GM19240 (cell line): ENCODE measurements around the gene CRAMP1.

ENCODE experiments used
- DNase-seq: peaks from one replicate; pipeline ENCODE4 v3.0.0; 2011; ENCODE audit warnings: low spot score; ENCODE audit not compliant: insufficient read length

Gene CRAMP1

DNA sequence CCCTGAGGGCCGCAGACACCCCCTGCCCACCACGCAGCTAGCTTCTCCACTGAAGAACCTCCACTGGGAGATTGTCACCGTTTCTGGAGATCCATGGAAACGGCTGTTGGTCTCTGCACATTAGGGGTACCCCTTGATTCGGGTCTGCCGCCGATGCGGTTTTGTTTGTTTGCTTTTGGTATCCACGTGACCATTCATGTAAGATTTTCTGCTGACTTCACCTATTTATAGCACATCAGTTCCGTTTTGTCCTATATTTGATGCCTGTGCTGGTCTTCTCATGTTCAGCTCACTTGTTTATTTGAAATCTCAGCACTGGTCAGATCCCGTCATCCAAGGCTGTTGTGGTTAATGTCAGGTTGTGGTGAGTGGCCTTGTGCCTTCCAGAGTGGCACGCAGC lies 21.1 kb downstream of the CRAMP1 start:
- no peak for DNase-seq

DNA sequence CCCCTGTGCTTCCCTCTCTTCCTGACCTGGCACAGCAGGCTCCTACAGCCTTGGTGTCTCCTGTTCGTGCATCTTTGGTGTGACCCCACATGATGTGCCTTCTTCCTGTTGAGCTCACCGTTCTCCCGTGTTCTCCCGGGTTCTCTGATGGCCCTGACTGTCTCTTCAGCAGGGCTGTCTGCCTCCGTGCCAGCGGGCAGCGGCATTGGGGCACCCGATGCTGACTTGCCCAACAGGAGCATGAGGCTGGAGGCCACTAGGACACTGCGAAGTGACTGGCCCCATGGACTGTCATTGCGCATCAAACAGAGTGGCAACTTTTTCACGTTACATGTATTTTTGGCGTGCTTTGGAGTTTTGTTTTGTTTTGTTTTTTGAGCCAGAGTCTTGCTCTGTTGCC lies 22.4 kb downstream of the CRAMP1 start:
- DNase-seq: no peak

DNA sequence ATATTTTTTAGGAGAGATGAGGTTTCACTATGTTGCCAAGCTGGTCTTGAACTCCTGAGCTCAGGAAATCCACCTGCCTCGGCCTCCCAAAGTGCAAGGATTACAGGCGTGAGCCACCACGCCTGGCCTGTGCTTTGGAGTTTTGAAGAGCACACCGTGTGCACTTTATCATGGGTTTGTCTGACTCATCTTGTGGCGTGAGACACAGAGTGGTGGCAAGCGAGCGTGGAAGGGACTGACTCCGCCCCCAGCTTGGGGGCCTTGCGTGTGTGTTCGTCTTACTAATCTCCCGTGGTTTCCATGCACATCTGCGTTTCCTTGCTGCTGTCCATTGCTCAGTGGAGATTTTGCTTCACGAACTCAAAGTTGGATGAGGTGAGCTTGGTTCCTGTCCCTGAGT lies 22.9 kb downstream of the CRAMP1 start:
- DNase-seq: no peak

DNA sequence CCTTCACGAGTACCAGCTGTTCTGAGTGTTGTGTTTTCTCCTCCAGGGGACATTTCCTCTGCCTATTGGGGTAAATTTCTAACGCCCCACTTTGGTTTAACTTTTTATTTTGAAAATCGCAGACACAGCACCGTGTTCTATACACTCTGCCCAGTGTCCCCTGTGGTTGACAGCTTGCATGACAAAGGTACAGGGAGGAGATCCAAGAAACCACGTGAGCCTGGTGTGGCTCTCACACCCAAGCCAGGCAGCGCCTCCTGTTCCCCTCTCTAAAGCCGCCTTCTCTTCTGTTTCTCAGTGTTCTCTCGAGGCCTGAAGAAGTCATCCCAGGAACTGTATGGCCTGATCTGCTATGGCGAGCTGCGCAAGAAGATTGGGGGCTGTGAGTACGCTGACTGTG lies 25.4 kb downstream of the CRAMP1 start:
- DNase-seq: no peak

DNA sequence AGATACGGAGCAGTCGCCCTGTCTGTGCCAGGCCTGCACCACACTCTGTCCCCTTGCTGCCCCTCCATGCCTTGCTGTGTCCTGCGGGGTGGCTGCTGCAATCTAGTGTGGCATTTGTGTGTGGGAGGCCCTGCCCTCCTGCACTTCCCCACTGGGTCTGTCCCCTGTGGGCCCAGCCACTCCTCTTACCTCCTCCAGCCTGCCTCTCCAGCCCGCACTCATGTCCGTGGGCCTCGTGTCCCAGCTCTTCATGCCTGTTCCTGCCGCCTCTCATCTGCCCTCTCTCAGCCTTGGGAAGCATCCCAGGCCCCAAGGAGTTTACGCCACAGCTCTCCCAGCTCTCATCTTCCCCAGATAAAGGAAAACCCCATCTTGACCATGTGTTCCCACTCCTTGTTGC lies 26.6 kb downstream of the CRAMP1 start:
- DNase-seq: no peak

DNA sequence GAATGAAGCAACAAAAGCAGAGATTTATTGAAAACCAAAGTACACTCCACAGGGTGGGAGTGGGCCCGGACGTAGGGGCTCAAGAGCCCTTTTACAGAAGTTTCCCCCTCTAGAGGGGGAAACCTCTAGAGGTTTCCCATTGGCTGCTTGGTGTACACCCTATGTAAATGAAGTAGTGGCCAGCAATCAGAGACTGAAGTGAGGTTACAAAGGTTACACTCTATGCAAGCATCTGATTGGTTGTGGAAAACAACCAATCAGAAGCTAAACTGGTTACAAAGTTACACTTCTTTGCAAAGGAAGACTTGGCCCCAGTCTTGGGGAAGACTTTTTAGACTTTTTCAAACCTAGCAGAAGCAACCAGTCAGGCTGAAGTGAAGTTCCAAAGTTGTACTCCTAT lies 27.1 kb downstream of the CRAMP1 start:
- no peak for DNase-seq

DNA sequence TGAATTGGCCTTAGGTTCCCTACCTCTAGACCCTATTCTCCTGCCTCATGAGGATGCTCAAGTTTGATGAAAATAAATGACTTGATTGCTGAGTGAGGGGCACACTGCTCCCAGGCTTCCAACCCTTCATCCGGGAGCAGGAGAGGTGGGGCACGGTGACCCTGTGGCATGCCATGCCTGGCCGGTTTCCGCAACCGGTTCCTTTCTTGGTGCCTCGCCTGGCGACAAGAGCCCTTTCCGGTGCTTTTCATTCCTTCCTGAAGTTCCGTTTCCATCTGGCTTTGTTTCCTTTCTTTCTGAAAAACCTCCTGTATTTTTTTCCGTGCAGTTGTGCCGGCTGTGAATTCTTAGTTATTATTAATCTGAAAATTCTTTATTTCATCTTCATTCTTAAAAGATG lies 27.7 kb downstream of the CRAMP1 start:
- DNase-seq: no peak

DNA sequence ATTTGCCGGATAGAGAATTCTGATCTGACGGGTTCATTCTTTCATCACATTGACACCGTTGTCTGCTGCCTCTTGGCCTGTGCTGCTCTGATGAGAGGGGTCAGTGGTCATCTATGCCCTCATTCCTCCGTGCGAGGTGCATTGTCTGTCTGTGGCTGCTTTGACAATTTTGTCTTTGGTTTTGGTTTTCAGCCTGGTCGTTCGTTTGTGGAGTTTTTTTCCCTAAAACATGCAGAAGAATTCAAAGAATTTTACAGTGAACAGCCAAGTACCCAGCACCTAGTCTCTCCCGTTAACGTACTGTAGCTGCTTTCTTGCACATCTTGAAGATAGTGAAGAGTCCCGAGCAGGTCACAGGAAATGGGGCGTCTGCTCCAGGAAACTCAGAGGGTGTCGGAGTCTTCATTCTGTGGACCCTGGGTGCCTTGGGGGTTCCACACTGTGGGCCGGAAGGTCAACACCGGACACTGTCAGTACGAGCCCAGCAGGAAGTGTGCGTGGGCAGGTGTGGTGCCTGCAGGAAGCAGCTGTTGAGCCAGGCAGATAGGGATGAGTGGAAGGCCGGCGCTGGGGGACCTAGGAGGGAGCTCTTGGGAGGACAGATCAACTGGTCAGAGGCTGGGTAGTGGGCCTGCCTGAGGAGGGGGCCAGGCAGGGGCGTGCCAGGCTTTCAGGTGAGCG lies 28.2 kb downstream of the CRAMP1 start:
- DNase-seq: no peak

DNA sequence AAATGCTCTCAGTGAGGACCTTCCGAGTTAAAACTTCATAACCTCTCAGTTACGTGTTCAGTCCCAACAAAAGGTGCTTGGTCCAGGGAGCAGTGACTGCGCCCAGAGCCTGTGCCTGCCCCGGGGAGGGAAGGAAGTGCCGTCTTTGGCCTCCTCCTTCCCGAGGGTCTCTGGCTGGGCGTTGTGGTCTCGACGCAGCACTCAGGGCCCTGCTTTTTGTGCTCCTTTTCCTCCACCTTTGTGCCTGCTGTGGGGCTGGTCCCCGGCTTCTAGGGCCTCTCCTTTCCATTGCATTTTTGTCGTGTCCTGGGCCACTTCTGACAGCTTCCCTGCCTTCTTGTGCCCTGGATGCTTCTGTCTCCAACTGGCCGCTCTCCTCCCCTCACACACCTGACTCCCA lies 29.1 kb downstream of the CRAMP1 start:
- DNase-seq: no peak

DNA sequence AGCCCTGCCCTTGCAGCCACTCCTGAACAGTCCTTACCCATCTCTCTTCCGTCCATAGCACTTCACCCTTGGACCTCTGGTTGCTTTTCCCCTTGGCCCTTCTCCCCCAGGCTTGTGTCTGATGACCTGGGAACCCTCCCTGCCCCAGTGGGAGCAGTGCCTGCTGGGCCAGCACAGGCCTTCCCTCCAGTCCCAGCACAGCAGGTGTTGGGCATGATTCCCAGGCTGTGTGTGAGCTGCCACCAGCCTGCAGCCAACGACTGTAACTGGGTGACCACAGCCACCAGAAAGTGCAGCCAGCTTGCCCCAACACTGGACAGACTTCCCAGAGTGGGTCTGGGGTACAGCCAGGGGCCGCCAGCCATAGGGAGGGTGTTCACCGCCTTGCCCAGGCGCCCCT lies 30.0 kb downstream of the CRAMP1 start:
- no peak for DNase-seq

DNA sequence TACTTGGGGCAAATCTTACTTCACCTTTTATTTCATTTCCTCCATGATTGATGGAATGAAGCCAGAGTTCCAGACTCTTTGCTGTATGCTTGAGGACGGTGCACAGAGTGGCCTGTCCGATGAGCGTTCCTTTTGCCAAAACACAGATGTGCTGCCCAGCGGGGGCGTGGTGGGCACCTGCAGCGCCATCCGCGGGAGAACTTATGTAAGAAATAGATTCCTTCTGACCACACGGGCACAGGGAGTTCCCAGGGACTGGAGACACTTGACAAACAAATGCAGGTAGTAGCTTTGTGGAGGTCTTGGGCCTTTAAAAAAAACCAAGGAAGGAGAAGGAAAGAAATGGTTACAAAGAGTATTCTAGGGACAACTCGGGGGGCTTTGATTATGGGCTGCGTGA lies 30.6 kb downstream of the CRAMP1 start:
- no peak for DNase-seq

DNA sequence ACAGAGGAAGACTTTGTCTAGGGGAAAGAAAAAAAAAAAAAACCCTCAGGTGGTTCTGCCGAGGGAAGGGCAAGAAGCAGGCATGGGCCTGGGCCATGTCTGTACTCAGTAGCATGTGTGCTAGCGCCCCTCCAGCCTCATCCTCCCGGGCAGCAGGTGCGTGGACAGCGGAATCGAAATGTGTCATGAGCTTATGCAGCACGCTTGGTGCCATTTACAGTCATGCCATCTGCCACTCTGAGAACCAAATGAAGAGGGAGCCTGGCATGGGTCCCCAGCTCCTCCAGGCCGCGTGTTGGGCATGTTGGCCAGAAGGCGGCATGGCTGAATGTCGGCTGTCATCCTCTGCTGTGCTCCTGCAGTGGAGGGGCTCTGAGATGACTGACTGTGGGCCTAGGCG lies 31.4 kb downstream of the CRAMP1 start:
- no peak for DNase-seq

DNA sequence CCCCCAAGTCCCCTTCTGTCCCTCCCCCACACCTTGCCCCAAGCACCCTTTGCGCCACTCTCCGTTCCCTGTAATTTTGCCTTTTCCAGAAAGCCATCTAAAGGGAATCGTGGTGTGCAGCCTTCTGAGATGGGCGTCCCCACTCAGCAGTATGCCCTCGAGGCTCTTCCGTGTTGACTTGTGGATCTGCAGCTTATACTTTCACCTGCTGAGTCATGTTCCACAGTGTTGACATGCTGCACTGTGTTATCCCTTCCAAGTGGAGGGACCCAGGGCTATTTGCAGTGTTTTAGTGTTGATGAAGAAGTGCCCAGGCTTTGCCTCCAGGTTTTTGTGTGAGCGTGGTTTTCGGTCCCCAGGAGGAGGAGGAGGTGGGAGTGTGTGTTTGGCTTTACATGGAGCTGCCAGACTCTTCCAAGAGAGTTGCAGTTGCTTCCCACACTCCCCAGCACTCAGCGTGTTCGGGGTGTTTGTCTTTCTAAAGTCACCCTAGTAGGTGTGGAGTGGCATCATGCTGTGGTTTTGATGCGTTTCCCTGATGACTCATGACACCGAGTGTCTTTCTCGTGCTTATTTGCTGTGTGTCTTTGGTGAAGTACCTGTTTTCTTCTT lies 33.9 kb downstream of the CRAMP1 start:
- DNase-seq: no peak

DNA sequence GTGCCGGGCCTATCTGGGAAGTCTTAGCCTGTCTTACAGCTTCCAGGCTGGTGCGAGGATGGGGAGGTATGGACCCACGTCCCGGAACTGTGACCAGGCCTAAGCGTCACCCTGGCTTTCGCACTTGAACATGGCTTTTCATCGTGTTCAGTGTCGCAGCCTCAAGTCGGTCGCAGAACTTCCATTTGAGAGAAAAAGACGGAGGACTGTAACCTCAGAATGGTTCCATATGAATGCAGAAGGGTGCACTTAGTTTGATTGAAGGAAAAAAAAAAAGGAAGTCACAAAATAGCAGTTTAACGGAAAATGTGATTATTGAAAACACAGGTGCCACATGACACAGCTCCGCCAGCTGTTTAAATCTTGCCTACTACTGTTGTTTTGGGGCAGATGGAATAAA lies 35.7 kb downstream of the CRAMP1 start:
- DNase-seq: no peak

DNA sequence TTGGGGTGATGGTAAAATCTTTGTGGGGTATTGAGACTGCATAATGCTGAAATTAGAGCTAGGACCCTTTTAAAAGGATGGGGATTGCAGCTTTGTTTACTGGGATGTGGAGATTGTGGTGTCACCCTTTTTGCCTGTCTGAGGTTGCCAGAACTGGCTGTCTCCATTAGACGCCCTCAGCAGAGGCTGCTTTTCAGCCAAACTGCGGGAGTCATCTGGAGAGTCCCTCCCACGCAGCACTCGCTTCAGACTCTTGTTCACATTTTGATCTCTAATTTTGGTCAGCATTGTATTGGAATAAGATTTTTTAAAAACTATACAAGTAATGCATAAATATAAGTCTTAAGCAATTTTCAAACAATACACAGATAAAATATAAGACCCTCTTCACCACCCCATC lies 38.0 kb downstream of the CRAMP1 start:
- DNase-seq: no peak

DNA sequence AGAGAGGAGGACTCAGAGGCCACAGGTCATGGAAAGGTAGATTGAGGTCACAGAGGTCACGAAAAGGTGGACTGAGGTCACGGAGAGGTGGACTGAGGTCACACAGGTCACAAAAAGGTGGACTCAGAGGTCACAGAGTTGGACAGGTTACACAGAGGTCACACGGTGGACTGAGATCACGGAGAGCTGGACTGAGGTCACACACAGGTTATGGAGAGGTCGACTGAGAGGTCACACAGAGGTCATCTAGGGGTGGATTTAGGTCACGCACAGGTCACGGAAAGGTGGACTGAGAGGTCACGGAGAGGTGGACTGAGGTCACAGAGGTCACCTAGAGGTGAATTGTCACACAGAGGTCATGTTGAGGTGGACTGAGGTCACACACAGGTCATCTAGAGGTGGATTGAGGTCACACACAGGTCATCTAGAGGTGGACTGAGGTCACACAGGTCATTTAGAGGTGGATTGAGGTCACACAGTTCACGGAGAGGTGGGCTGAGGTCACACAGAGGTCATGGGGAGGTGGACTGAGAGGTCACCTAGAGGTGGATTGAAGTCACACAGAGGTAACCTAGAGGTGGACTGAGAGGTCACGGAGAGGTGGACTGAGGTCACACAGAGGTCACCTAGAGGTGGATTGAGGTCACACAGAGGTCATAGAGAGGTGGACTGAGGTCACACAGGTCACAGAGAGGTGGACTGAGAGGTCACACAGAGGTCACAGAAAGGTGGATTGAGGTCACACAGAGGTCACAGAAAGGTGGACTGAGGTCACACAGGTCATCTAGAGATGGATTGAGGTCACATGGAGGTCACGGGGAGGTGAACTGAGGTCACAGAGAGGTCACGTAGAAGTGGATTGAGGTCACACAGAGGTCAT lies 39.2 kb downstream of the CRAMP1 start:
- no peak for DNase-seq

DNA sequence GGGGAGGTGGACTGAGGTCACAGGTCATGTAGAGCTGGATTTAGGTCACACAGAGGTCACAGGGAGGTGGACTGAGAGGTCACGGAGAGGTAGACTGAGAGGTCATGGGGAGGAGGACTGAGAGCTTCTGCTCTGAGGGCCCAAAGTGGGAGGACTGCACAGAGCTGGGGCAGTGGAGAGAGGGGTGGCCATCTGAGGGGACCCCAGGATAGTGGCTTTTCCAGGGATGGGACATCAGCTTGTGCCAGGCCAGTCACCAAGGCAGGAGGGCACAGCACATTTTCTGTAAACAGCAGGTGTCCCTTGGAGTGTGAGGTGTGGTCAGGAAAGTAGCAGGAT lies 39.8 kb downstream of the CRAMP1 start:
- no peak for DNase-seq

DNA sequence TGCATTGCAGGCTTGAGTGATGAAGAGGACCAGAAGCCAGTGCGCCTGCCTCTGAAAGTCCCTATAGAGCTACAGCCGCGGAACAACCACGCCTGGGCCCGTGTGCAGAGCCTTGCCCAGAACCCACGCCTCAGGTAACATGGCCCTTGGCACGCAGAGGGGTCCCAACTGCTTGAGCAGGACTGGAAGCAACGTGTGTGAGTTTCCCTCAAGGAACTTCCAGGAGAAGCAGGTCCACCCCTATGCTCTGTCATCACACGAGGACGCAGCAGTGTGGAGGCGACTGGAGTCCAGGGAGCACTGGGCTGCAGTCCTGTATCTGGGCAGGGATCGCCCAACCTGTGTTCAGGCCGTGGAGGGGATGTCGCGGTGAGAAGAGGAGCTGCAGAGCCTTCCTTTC lies 40.9 kb downstream of the CRAMP1 start:
- no peak for DNase-seq

DNA sequence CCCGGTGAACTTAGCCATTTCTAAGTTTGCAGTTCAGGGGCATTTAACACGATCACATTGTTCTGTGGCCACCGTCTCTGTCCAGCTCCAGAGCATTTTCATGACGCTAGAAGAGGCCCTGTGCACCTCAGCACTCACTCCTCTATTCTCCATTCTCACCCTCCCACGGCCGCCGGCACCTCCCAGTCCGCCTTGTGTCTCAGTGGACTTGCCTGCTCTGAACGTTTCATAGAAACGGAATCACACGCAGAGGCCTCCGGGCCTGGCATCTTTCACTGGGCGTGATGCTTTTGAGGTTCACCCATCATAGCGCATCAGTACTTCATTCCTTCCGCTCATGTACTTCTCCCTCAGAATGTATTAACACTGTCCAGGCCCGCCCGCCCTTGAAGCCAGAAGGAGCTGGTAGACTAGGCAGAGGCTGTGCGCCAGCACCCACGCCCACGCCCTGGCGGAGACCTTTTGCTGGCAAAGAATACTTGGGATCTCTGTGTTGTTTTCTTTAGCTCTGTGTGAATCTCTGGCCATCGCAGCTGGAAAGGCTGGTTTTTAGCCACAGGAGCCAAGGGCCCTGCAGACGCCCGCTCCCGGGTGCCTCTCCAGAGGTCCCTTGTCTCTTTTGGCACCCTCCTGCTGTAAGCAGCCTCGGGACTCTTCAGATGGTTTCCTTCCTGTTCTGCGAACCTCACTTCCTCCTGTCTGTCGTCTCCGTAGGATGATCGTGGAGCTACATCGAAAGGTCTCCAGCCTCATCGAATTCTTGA lies 42.5 kb downstream of the CRAMP1 start:
- no peak for DNase-seq

DNA sequence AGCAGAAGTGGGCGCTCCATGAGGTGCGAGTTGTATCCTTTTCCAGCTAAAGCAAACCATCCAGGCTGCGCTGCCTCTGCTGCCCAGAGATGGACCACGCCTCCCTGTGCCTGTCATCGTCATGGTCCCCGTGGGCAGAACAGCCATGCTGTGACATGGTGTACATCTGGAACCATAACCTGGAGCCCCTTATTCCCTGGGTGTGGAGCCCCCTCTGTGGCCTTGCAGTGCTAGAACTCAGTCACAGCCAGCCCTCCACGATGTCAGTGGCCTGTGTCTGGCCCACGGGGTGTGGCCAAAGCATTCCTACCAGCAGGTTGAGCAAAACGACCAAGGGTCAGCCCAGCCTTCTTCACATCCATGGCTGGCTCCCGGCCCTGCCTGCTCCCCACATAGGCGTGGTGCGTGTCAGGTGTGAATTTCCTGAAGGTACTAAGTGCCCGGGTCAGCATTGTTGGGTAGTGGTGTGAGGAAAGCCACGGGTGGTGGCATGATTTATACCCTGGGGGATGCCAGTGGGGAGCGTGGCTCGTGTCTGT lies 43.2 kb downstream of the CRAMP1 start:
- DNase-seq: no peak

DNA sequence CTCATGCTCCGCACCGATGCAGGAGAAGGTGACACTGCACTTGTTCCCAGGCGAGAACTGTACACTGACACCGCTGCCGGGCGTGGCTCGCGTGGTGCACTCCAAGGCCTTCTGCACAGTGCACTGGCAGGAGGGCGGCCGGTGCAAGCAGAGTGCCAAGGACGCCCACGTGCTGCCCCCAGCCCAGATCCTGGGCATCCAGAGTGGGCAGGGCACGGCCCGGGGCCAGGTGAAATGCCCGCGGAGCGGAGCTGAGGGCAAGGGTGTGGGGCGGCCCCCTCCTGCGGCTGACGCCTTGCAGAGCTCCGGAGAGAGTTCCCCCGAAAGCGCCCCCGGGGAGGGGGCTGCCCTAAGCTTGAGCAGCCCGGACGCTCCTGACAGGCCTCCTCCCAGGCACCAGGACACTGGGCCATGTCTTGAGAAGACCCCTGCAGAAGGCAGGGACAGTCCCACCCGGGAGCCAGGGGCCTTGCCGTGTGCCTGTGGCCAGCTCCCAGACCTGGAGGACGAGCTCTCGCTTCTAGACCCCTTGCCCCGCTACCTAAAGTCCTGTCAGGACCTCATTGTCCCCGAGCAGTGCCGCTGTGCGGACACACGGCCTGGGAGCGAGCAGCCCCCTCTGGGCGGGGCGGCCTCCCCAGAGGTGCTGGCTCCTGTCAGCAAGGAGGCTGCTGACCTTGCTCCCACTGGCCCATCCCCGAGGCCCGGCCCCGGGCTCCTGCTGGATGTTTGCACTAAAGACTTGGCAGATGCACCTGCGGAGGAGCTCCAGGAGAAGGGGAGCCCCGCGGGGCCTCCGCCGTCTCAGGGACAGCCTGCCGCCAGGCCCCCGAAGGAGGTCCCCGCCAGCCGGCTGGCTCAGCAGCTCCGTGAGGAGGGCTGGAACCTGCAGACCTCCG lies 44.0 kb downstream of the CRAMP1 start:
- no peak for DNase-seq
